ENCODE data around the gene NGLY1.

Gene NGLY1

GRCh38 chr3:25782938-25783660, at the start of gene NGLY1:
Gene NGLY1 (minus strand): TSS chr3:25783443. CDS start chr3:25783390, 53 bp downstream.
- DNase-seq (ENCODE audit: low spot score) = peak; percentile 95

GRCh38 chr3:25831578-25831977, 48.3 kb upstream of the NGLY1 start:
- DNase-seq (ENCODE audit: low spot score) = peak; percentile 13

- DNase-seq (ENCODE audit: low spot score) = no peak
Observed at GRCh38 chr3:25830373-25831280, 47.4 kb upstream of the NGLY1 start.

GRCh38 chr3:25826510-25826909, 43.3 kb upstream of the NGLY1 start:
- no peak for DNase-seq (ENCODE audit: low spot score)

- no peak for DNase-seq (ENCODE audit: low spot score)
Observed at GRCh38 chr3:25823314-25823713, 40.1 kb upstream of the NGLY1 start.

GRCh38 chr3:25821746-25822573, 38.7 kb upstream of the NGLY1 start:
- DNase-seq (ENCODE audit: low spot score) = no peak

- no peak for DNase-seq (ENCODE audit: low spot score)
Observed at GRCh38 chr3:25820816-25821486, 37.7 kb upstream of the NGLY1 start.

- DNase-seq (ENCODE audit: low spot score) = peak; percentile 81
Observed at GRCh38 chr3:25820366-25820765, 37.1 kb upstream of the NGLY1 start.

GRCh38 chr3:25818335-25818734, 35.1 kb upstream of the NGLY1 start:
- no peak for DNase-seq (ENCODE audit: low spot score)

- no peak for DNase-seq (ENCODE audit: low spot score)
Observed at GRCh38 chr3:25817638-25818037, 34.4 kb upstream of the NGLY1 start.

- DNase-seq (ENCODE audit: low spot score) = no peak
Observed at GRCh38 chr3:25817107-25817506, 33.9 kb upstream of the NGLY1 start.

- no peak for DNase-seq (ENCODE audit: low spot score)
Observed at GRCh38 chr3:25812644-25813043, 29.4 kb upstream of the NGLY1 start.

GRCh38 chr3:25804676-25805075, 21.4 kb upstream of the NGLY1 start:
- DNase-seq (ENCODE audit: low spot score) = no peak

- no peak for DNase-seq (ENCODE audit: low spot score)
Observed at GRCh38 chr3:25803833-25804232, 20.6 kb upstream of the NGLY1 start.

- no peak for DNase-seq (ENCODE audit: low spot score)
Observed at GRCh38 chr3:25801786-25802185, 18.5 kb upstream of the NGLY1 start.

- DNase-seq (ENCODE audit: low spot score) = peak; percentile 93
Observed at GRCh38 chr3:25789596-25790556, 6.6 kb upstream of the NGLY1 start, which contains the start of gene OXSM. Gene OXSM (plus strand): TSS chr3:25790090. CDS start chr3:25791021, 931 bp downstream.

- no peak for DNase-seq (ENCODE audit: low spot score)
Observed at GRCh38 chr3:25789209-25789595, 6.0 kb upstream of the NGLY1 start.

- DNase-seq (ENCODE audit: low spot score) = no peak
Observed at GRCh38 chr3:25787689-25788088, 4.4 kb upstream of the NGLY1 start.

- DNase-seq (ENCODE audit: low spot score) = no peak
Observed at GRCh38 chr3:25785826-25786225, 2.6 kb upstream of the NGLY1 start.

GRCh38 chr3:25784971-25785370, 1.7 kb upstream of the NGLY1 start:
- no peak for DNase-seq (ENCODE audit: low spot score)
